GM23338 (cell line): ENCODE results near the gene YPEL1. TPM values are rescaled to one million over a fixed set of nuclear protein-coding genes. Genes with fewer than 3 reads are reported as not detected.
A peak's percentile ranks its signal among the peaks of the same experiment; 100 is the strongest.

ENCODE experiments used
- ATAC-seq: fragments of 200-7000 bp; cut with Tn5 transposase; 3 replicates; pipeline ENCODE4 v1.9.1; 2020
- DNase-seq: peaks from one replicate; pipeline ENCODE4 v3.0.0-alpha.2; 2015; ENCODE audit warnings: low spot score
- H2AFZ ChIP-seq: fragments of 200-600 bp; sonication (generic); 2 replicates; pipeline ENCODE4 v1.8.0; 2016; ENCODE audit warnings: antibody characterized with exemption, mild to moderate bottlenecking, moderate library complexity
- H3F3A ChIP-seq: fragments of 200-600 bp; sonication (generic); replicated peaks from 2 replicates; pipeline ENCODE4 v1.8.0; 2017; ENCODE audit warnings: antibody characterized with exemption, mixed run types, low read depth
- H3K27ac ChIP-seq: fragments of 200-600 bp; sonication (generic); 2 replicates; pipeline ENCODE4 v1.6.1; 2016; ENCODE audit warnings: low read depth
- H3K27me3 ChIP-seq: fragments of 200-600 bp; sonication (generic); 2 replicates; pipeline ENCODE4 v1.8.0; 2016; ENCODE audit warnings: mild to moderate bottlenecking, mixed run types, moderate library complexity; ENCODE audit not compliant: insufficient read depth
- H3K36me3 ChIP-seq: fragments of 200-600 bp; sonication (generic); 2 replicates; pipeline ENCODE4 v1.8.0; 2016; ENCODE audit warnings: mild to moderate bottlenecking; ENCODE audit not compliant: insufficient read depth
- H3K4me1 ChIP-seq: fragments of 200-600 bp; sonication (generic); 2 replicates; pipeline ENCODE4 v1.8.0; 2016; ENCODE audit warnings: mild to moderate bottlenecking, moderate library complexity; ENCODE audit not compliant: insufficient read depth
- H3K4me2 ChIP-seq: fragments of 200-600 bp; sonication (generic); 2 replicates; pipeline ENCODE4 v1.7.1; 2017; ENCODE audit warnings: mixed run types
- H3K4me3 ChIP-seq: fragments of 200-600 bp; sonication (generic); 2 replicates; pipeline ENCODE4 v1.6.1; 2016; ENCODE audit warnings: mixed run types
- H3K79me2 ChIP-seq: fragments of 200-600 bp; sonication (generic); replicated peaks from 2 replicates; pipeline ENCODE4 v1.8.0; 2017; ENCODE audit warnings: mild to moderate bottlenecking; ENCODE audit not compliant: insufficient read depth
- H3K9me2 ChIP-seq: fragments of 200-600 bp; sonication (generic); 2 replicates; pipeline ENCODE4 v1.8.0; 2017; ENCODE audit not compliant: insufficient read depth
- H4K20me1 ChIP-seq: fragments of 200-600 bp; sonication (generic); replicated peaks from 2 replicates; pipeline ENCODE4 v1.8.0; 2017; ENCODE audit warnings: mild to moderate bottlenecking; ENCODE audit not compliant: insufficient read depth
- H3K27ac Mint-ChIP-seq: 2 replicates; pipeline ENCODE4 v1.8.0; 2020; ENCODE audit warnings: inconsistent platforms, mild to moderate bottlenecking, moderate library complexity, mixed read lengths
- H3K27me3 Mint-ChIP-seq: 3 replicates; pipeline ENCODE4 v1.8.0; 2022; ENCODE audit warnings: low read depth, mild to moderate bottlenecking, moderate library complexity, mixed read lengths, inconsistent platforms; ENCODE audit not compliant: insufficient read depth, poor library complexity
- H3K36me3 Mint-ChIP-seq: 3 replicates; pipeline ENCODE4 v1.8.0; 2021; ENCODE audit warnings: low read depth, mild to moderate bottlenecking, inconsistent platforms, moderate library complexity, mixed read lengths
- H3K4me1 Mint-ChIP-seq: 3 replicates; pipeline ENCODE4 v1.8.0; 2020; ENCODE audit warnings: mild to moderate bottlenecking, inconsistent platforms, mixed read lengths
- H3K4me3 Mint-ChIP-seq: 3 replicates; pipeline ENCODE4 v1.8.0; 2021; ENCODE audit warnings: moderate library complexity, mild to moderate bottlenecking, inconsistent platforms, mixed read lengths
- H3K9me3 Mint-ChIP-seq: 3 replicates; pipeline ENCODE4 v1.8.0; 2020; ENCODE audit warnings: moderate library complexity, mild to moderate bottlenecking, inconsistent platforms, mixed read lengths
- CREB1 ChIP-seq: fragments of 250-450 bp; sonication (Bioruptor Pico); IDR thresholded peaks from 2 replicates; pipeline ENCODE4 v1.5.0; 2020; ENCODE audit warnings: low read depth, mild to moderate bottlenecking, moderate library complexity
- CTCF ChIP-seq, 2 experiments: fragments of 200-600 bp in 1 of 2; sonication (generic) in 1 of 2; conservative IDR thresholded peaks; 2 replicates each; pipeline versions ENCODE4 v1.5.1 to v1.6.1; 2016 to 2017; ENCODE audit warnings: antibody characterized with exemption in 2 of 2, low read depth in 2 of 2, mild to moderate bottlenecking in 2 of 2, moderate library complexity in 1 of 2
- ETS1 ChIP-seq: IDR thresholded peaks from 2 replicates; pipeline ENCODE4 v1.6.1; 2016; ENCODE audit warnings: antibody characterized with exemption
- EZH2 ChIP-seq: fragments of 200-600 bp; sonication (generic); IDR thresholded peaks from one replicate; pipeline ENCODE4 v1.8.0; 2017; ENCODE audit warnings: antibody characterized with exemption, mild to moderate bottlenecking, low read depth; ENCODE audit not compliant: unreplicated experiment
- EZH2phosphoT487 ChIP-seq: fragments of 200-600 bp; sonication (generic); IDR thresholded peaks from one replicate; pipeline ENCODE4 v1.8.1; 2018; ENCODE audit warnings: antibody characterized with exemption; ENCODE audit not compliant: unreplicated experiment
- JUNB ChIP-seq: IDR thresholded peaks from one replicate; pipeline ENCODE4 v1.6.1; 2016; ENCODE audit warnings: antibody characterized with exemption; ENCODE audit not compliant: unreplicated experiment
- NANOG ChIP-seq: IDR thresholded peaks from 2 replicates; pipeline ENCODE4 v1.6.1; 2016; ENCODE audit warnings: antibody characterized with exemption, borderline replicate concordance
- POLR2AphosphoS5 ChIP-seq: IDR thresholded peaks from 2 replicates; pipeline ENCODE4 v1.6.1; 2016; ENCODE audit warnings: antibody characterized with exemption, low read depth
- STAT1 ChIP-seq: IDR thresholded peaks from one replicate; pipeline ENCODE4 v1.6.1; 2016; ENCODE audit warnings: antibody characterized with exemption; ENCODE audit not compliant: unreplicated experiment
- ZNF114 ChIP-seq: fragments of 250-450 bp; sonication (Bioruptor Pico); IDR thresholded peaks from 2 replicates; pipeline ENCODE4 v1.5.0; 2020; ENCODE audit warnings: mild to moderate bottlenecking, moderate library complexity
- ZNF331 ChIP-seq: fragments of 250-450 bp; sonication (Bioruptor Pico); IDR thresholded peaks from 2 replicates; pipeline ENCODE4 v1.5.0; 2020; ENCODE audit warnings: low read depth, mild to moderate bottlenecking, moderate library complexity
- polyA plus RNA-seq: library from polyadenylated mRNA; unstranded; fragments of >200 nt; fragmentation: Nextera tagmentation; extraction: Ambion mirVana; gene quantifications from 2 replicates; pipeline ENCODE4 v1.2.1, GENCODE V29; 2016
- total RNA-seq: library from RNA; depleted of rRNA; stranded (reverse); fragments of >200 nt; shearing (Covaris generic); gene quantifications from 2 replicates; pipeline ENCODE4 v1.2.3, GENCODE V29; 2014
- TF ChIP-seq, protein P1 (sequence below): IDR thresholded peaks from one replicate; pipeline ENCODE4 v1.6.1; 2018; ENCODE audit warnings: antibody characterized with exemption; ENCODE audit not compliant: unreplicated experiment
- TF ChIP-seq, protein P2 (sequence below): fragments of 250-450 bp; sonication (Bioruptor Pico); IDR thresholded peaks from 2 replicates; pipeline ENCODE4 v1.5.0; 2020; ENCODE audit warnings: mild to moderate bottlenecking, moderate library complexity

Gene YPEL1
- total and polyA plus RNA-seq, 2 experiments from 2014 or later: 4.4 to 6.0 TPM

GRCh38 chr22:21725956-21726649 is 9.5 kb downstream of the YPEL1 start:
- Histone ChIP-seq H3F3A (no peaks in the 10 kb centered on the region), H3K4me1 (0 out of 2 replicates have a peak, but pooled peaks cover 3% of the 10 kb centered on the region), H3K4me3 (no peak overlapping the region), H2AFZ (no peak overlapping the region), H4K20me1 (no peaks in the 10 kb centered on the region; the same call in none of the 2 replicates), H3K79me2 (no peaks in the 10 kb centered on the region), H3K9me2 (no peaks in the 10 kb centered on the region), H3K4me2 (no peak overlapping the region), H3K27me3 (no peaks in the 10 kb centered on the region), H3K36me3 (no peaks in the 10 kb centered on the region), H3K27ac (peak overlapping the region; percentile 69; the same call in 1 of the 2 replicates)
- Mint-ChIP-seq H3K27me3 (peaks cover 9% of the 10 kb centered on the region), H3K4me1 (peaks cover 8% of the 10 kb centered on the region; the same call in 2 of the 3 replicates), H3K27ac (no peak overlapping the region), H3K9me3 (no peaks in the 10 kb centered on the region), H3K4me3 (no peak overlapping the region), H3K36me3 (no peaks in the 10 kb centered on the region)
- ATAC-seq: peak; percentile 33
- peak; percentile 77 for DNase-seq
- TF ChIP-seq, protein P1, sequence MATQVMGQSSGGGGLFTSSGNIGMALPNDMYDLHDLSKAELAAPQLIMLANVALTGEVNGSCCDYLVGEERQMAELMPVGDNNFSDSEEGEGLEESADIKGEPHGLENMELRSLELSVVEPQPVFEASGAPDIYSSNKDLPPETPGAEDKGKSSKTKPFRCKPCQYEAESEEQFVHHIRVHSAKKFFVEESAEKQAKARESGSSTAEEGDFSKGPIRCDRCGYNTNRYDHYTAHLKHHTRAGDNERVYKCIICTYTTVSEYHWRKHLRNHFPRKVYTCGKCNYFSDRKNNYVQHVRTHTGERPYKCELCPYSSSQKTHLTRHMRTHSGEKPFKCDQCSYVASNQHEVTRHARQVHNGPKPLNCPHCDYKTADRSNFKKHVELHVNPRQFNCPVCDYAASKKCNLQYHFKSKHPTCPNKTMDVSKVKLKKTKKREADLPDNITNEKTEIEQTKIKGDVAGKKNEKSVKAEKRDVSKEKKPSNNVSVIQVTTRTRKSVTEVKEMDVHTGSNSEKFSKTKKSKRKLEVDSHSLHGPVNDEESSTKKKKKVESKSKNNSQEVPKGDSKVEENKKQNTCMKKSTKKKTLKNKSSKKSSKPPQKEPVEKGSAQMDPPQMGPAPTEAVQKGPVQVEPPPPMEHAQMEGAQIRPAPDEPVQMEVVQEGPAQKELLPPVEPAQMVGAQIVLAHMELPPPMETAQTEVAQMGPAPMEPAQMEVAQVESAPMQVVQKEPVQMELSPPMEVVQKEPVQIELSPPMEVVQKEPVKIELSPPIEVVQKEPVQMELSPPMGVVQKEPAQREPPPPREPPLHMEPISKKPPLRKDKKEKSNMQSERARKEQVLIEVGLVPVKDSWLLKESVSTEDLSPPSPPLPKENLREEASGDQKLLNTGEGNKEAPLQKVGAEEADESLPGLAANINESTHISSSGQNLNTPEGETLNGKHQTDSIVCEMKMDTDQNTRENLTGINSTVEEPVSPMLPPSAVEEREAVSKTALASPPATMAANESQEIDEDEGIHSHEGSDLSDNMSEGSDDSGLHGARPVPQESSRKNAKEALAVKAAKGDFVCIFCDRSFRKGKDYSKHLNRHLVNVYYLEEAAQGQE: no peak
- no peak for TF ChIP-seq JUNB
- TF ChIP-seq POLR2AphosphoS5: no peak
- TF ChIP-seq CTCF (conservative IDR thresholded peaks at IDR 0.05; ENCODE audit: low read depth in 2 of 2): no peak
- no peak for TF ChIP-seq NANOG
- no peak for TF ChIP-seq CREB1
- TF ChIP-seq, protein P2, sequence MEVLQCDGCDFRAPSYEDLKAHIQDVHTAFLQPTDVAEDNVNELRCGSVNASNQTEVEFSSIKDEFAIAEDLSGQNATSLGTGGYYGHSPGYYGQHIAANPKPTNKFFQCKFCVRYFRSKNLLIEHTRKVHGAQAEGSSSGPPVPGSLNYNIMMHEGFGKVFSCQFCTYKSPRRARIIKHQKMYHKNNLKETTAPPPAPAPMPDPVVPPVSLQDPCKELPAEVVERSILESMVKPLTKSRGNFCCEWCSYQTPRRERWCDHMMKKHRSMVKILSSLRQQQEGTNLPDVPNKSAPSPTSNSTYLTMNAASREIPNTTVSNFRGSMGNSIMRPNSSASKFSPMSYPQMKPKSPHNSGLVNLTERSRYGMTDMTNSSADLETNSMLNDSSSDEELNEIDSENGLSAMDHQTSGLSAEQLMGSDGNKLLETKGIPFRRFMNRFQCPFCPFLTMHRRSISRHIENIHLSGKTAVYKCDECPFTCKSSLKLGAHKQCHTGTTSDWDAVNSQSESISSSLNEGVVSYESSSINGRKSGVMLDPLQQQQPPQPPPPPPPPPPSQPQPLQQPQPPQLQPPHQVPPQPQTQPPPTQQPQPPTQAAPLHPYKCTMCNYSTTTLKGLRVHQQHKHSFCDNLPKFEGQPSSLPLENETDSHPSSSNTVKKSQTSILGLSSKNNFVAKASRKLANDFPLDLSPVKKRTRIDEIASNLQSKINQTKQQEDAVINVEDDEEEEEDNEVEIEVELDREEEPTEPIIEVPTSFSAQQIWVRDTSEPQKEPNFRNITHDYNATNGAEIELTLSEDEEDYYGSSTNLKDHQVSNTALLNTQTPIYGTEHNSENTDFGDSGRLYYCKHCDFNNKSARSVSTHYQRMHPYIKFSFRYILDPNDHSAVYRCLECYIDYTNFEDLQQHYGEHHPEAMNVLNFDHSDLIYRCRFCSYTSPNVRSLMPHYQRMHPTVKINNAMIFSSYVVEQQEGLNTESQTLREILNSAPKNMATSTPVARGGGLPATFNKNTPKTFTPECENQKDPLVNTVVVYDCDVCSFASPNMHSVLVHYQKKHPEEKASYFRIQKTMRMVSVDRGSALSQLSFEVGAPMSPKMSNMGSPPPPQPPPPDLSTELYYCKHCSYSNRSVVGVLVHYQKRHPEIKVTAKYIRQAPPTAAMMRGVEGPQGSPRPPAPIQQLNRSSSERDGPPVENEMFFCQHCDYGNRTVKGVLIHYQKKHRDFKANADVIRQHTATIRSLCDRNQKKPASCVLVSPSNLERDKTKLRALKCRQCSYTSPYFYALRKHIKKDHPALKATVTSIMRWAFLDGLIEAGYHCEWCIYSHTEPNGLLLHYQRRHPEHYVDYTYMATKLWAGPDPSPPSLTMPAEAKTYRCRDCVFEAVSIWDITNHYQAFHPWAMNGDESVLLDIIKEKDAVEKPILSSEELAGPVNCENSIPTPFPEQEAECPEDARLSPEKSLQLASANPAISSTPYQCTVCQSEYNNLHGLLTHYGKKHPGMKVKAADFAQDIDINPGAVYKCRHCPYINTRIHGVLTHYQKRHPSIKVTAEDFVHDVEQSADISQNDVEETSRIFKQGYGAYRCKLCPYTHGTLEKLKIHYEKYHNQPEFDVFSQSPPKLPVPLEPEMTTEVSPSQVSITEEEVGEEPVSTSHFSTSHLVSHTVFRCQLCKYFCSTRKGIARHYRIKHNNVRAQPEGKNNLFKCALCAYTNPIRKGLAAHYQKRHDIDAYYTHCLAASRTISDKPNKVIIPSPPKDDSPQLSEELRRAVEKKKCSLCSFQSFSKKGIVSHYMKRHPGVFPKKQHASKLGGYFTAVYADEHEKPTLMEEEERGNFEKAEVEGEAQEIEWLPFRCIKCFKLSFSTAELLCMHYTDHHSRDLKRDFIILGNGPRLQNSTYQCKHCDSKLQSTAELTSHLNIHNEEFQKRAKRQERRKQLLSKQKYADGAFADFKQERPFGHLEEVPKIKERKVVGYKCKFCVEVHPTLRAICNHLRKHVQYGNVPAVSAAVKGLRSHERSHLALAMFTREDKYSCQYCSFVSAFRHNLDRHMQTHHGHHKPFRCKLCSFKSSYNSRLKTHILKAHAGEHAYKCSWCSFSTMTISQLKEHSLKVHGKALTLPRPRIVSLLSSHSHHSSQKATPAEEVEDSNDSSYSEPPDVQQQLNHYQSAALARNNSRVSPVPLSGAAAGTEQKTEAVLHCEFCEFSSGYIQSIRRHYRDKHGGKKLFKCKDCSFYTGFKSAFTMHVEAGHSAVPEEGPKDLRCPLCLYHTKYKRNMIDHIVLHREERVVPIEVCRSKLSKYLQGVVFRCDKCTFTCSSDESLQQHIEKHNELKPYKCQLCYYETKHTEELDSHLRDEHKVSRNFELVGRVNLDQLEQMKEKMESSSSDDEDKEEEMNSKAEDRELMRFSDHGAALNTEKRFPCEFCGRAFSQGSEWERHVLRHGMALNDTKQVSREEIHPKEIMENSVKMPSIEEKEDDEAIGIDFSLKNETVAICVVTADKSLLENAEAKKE (CRISPR knock-in tag): no peak
- no peak for TF ChIP-seq EZH2
- no peak for TF ChIP-seq STAT1
- TF ChIP-seq ETS1: no peak
- no peak for TF ChIP-seq ZNF331
- no peak for TF ChIP-seq ZNF114 (CRISPR knock-in tag)
- no peak for TF ChIP-seq EZH2phosphoT487
